ENCODE results near the gene NAV3.
A peak's percentile ranks its signal among the peaks of the same experiment; 100 is the strongest.

GRCh38 chr12:78002878-78003277 lies 172.2 kb downstream of the NAV3 start:
- peak; percentile 80 for TF ChIP-seq MAFK (IDR thresholded peaks at IDR 0.05; ENCODE audit: low read depth, low read length)
- TF ChIP-seq POLR2A (IDR thresholded peaks at IDR 0.05; ENCODE audit: low read depth, low read length) = no peak
- no peak for TF ChIP-seq CTCF (conservative IDR thresholded peaks at IDR 0.05; ENCODE audit: low read depth, low read length)
- TF ChIP-seq FOS (IDR thresholded peaks at IDR 0.05; ENCODE audit: low read depth, low read length) = no peak
- no peak for TF ChIP-seq MAZ (IDR thresholded peaks at IDR 0.05; ENCODE audit: borderline replicate concordance, low read depth, low read length)
- TF ChIP-seq CHD1 (IDR thresholded peaks at IDR 0.05; ENCODE audit: low read depth, low read length) = no peak
- TF ChIP-seq RAD21 (IDR thresholded peaks at IDR 0.05; ENCODE audit: low read length) = no peak
- TF ChIP-seq RCOR1 (IDR thresholded peaks at IDR 0.05; ENCODE audit: insufficient replicate concordance, low read length) = no peak
- no peak for TF ChIP-seq USF2 (IDR thresholded peaks at IDR 0.05; ENCODE audit: low read depth, low read length)
- no peak for TF ChIP-seq RFX5 (IDR thresholded peaks at IDR 0.05; ENCODE audit: low read depth, low read length)
- TF ChIP-seq ELK1 (IDR thresholded peaks at IDR 0.05; ENCODE audit: borderline replicate concordance, low read depth, low read length) = no peak

Measured in IMR-90 (cell line).